22Rv1 (cell line): Measurements from ENCODE around the gene RFT1.

Experiments used
- H3K27ac ChIP-seq: fragments of 450-650 bp; 2 replicates; pipeline ENCODE4 v1.5.1; 2017
- CTCF ChIP-seq: fragments of 450-650 bp; IDR thresholded peaks from 2 replicates; pipeline ENCODE4 v1.5.1; 2017; ENCODE audit warnings: mild to moderate bottlenecking
- ZFX ChIP-seq: fragments of 450-650 bp; IDR thresholded peaks from 2 replicates; pipeline ENCODE4 v1.6.1; 2017; ENCODE audit warnings: antibody characterized with exemption, borderline replicate concordance

The RFT1 gene

GRCh38 chr3:53072653-53073552, 57.3 kb downstream of the RFT1 start:
- no peak overlapping the region for H3K27ac ChIP-seq
- TF ChIP-seq ZFX (no peak), CTCF (peak; percentile 94)

GRCh38 chr3:53071882-53072431, 58.3 kb downstream of the RFT1 start:
- no peak overlapping the region for H3K27ac ChIP-seq
- TF ChIP-seq ZFX (no peak), CTCF (no peak)

- TF ChIP-seq CTCF (no peak), ZFX (no peak)
- no peak overlapping the region for H3K27ac ChIP-seq
Observed at GRCh38 chr3:53069422-53070068, 60.7 kb downstream of the RFT1 start.

- H3K27ac ChIP-seq = no peak overlapping the region
- no peak for TF ChIP-seq ZFX
- TF ChIP-seq CTCF = no peak
Observed at GRCh38 chr3:53068176-53068575, 62.1 kb downstream of the RFT1 start.

GRCh38 chr3:53067567-53067966, 62.7 kb downstream of the RFT1 start:
- H3K27ac ChIP-seq = no peak overlapping the region
- no peak for TF ChIP-seq ZFX
- no peak for TF ChIP-seq CTCF

GRCh38 chr3:53065841-53066480, 64.3 kb downstream of the RFT1 start:
- H3K27ac ChIP-seq = no peak overlapping the region
- TF ChIP-seq ZFX (no peak), CTCF (no peak)

- no peak overlapping the region for H3K27ac ChIP-seq
- TF ChIP-seq ZFX = no peak
- no peak for TF ChIP-seq CTCF
Observed at GRCh38 chr3:53062905-53063304, 67.3 kb downstream of the RFT1 start.
